Measurements from ENCODE around the gene HBP1. TPM values are rescaled to one million over a fixed set of nuclear protein-coding genes. Genes with fewer than 3 reads are reported as not detected.
"Not testable (repeated sequence)": the region's sequence is repeated elsewhere in the genome, so short reads cannot be mapped to it uniquely, and the experiment has no call there.

The HBP1 gene
- total and polyA plus RNA-seq, 9 donors, result 46.0 to 78.4 (median 59.8) TPM

- H3K4me3 ChIP-seq (ENCODE audit: low read length), result no peak overlapping the region
- no peak overlapping the region for H3K27ac ChIP-seq (ENCODE audit: low read length)
- no peaks in the 10 kb centered on the region for H3K9me3 ChIP-seq (replicated peaks; ENCODE audit: control insufficient read depth, low read depth, low read length)
- no peak for DNase-seq
- H3K4me1 ChIP-seq (ENCODE audit: control insufficient read depth, insufficient read depth, low read length), result no peaks in the 10 kb centered on the region
- no peaks in the 10 kb centered on the region for H3K36me3 ChIP-seq (ENCODE audit: control insufficient read depth, insufficient read depth, low read length)
- WGBS (ENCODE audit: insufficient coverage), result no CpG with 5 or more reads among the region's 2 CpGs
- no peaks in the 10 kb centered on the region for H3K27me3 ChIP-seq (ENCODE audit: control insufficient read depth, insufficient read depth, low read length)
These were observed 35.4 kb upstream of the HBP1 start for GRCh38 chr7:107133396-107133795.

- Histone ChIP-seq H3K27ac (ENCODE audit: low read length) (no peak overlapping the region), H3K36me3 (ENCODE audit: control insufficient read depth, insufficient read depth, low read length) (no peaks in the 10 kb centered on the region), H3K4me1 (ENCODE audit: control insufficient read depth, insufficient read depth, low read length) (no peaks in the 10 kb centered on the region), H3K9me3 (replicated peaks; ENCODE audit: control insufficient read depth, low read depth, low read length) (no peaks in the 10 kb centered on the region), H3K4me3 (ENCODE audit: low read length) (no peak overlapping the region), H3K27me3 (ENCODE audit: control insufficient read depth, insufficient read depth, low read length) (no peaks in the 10 kb centered on the region)
- WGBS (ENCODE audit: insufficient coverage), result 79% methylated on average over 7 of the region's 7 CpGs
- DNase-seq, result no peak
These were observed 29.9 kb upstream of the HBP1 start for GRCh38 chr7:107138696-107139420.

- H3K36me3 ChIP-seq (ENCODE audit: control insufficient read depth, insufficient read depth, low read length); H3K9me3 ChIP-seq (replicated peaks; ENCODE audit: control insufficient read depth, low read depth, low read length); H3K27ac ChIP-seq (ENCODE audit: low read length); H3K4me3 ChIP-seq (ENCODE audit: low read length); H3K4me1 ChIP-seq (ENCODE audit: control insufficient read depth, insufficient read depth, low read length); H3K27me3 ChIP-seq (ENCODE audit: control insufficient read depth, insufficient read depth, low read length); DNase-seq: not testable (repeated sequence)
- no CpG with 5 or more reads among the region's 5 CpGs for WGBS (ENCODE audit: insufficient coverage)
These were observed 24.9 kb upstream of the HBP1 start for GRCh38 chr7:107143875-107144274.

GRCh38 chr7:107145067-107145838 lies 23.6 kb upstream of the HBP1 start:
- Histone ChIP-seq H3K27ac (ENCODE audit: low read length) (no peak overlapping the region), H3K27me3 (ENCODE audit: control insufficient read depth, insufficient read depth, low read length) (no peaks in the 10 kb centered on the region), H3K9me3 (replicated peaks; ENCODE audit: control insufficient read depth, low read depth, low read length) (no peaks in the 10 kb centered on the region), H3K4me1 (ENCODE audit: control insufficient read depth, insufficient read depth, low read length) (no peaks in the 10 kb centered on the region), H3K4me3 (ENCODE audit: low read length) (no peak overlapping the region), H3K36me3 (ENCODE audit: control insufficient read depth, insufficient read depth, low read length) (no peaks in the 10 kb centered on the region)
- 80% methylated on average over 1 of the region's 4 CpGs for WGBS (ENCODE audit: insufficient coverage)
- no peak for DNase-seq

GRCh38 chr7:107147464-107148393 lies 21.1 kb upstream of the HBP1 start:
- H3K36me3 ChIP-seq (ENCODE audit: control insufficient read depth, insufficient read depth, low read length), result no peaks in the 10 kb centered on the region
- peak; percentile 56 for DNase-seq
- H3K27me3 ChIP-seq (ENCODE audit: control insufficient read depth, insufficient read depth, low read length), result no peaks in the 10 kb centered on the region
- no peaks in the 10 kb centered on the region for H3K4me1 ChIP-seq (ENCODE audit: control insufficient read depth, insufficient read depth, low read length)
- no peaks in the 10 kb centered on the region for H3K9me3 ChIP-seq (replicated peaks; ENCODE audit: control insufficient read depth, low read depth, low read length)
- no peak overlapping the region for H3K4me3 ChIP-seq (ENCODE audit: low read length)
- no peak overlapping the region for H3K27ac ChIP-seq (ENCODE audit: low read length)
- WGBS (ENCODE audit: insufficient coverage), result 17% methylated on average over 1 of the region's 3 CpGs

GRCh38 chr7:107148721-107149120 lies 20.1 kb upstream of the HBP1 start:
- Histone ChIP-seq H3K27ac (ENCODE audit: low read length) (no peak overlapping the region), H3K4me1 (ENCODE audit: control insufficient read depth, insufficient read depth, low read length) (no peaks in the 10 kb centered on the region), H3K4me3 (ENCODE audit: low read length) (no peak overlapping the region), H3K27me3 (ENCODE audit: control insufficient read depth, insufficient read depth, low read length) (no peaks in the 10 kb centered on the region), H3K36me3 (ENCODE audit: control insufficient read depth, insufficient read depth, low read length) (no peaks in the 10 kb centered on the region), H3K9me3 (replicated peaks; ENCODE audit: control insufficient read depth, low read depth, low read length) (no peaks in the 10 kb centered on the region)
- no CpG with 5 or more reads among the region's 2 CpGs for WGBS (ENCODE audit: insufficient coverage)
- no peak for DNase-seq

- WGBS (ENCODE audit: insufficient coverage), result no CpG with 5 or more reads among the region's 1 CpG
- DNase-seq, result no peak
- Histone ChIP-seq H3K27me3 (ENCODE audit: control insufficient read depth, insufficient read depth, low read length) (no peaks in the 10 kb centered on the region), H3K27ac (ENCODE audit: low read length) (no peak overlapping the region), H3K9me3 (replicated peaks; ENCODE audit: control insufficient read depth, low read depth, low read length) (no peaks in the 10 kb centered on the region), H3K4me3 (ENCODE audit: low read length) (no peak overlapping the region), H3K4me1 (ENCODE audit: control insufficient read depth, insufficient read depth, low read length) (no peaks in the 10 kb centered on the region), H3K36me3 (ENCODE audit: control insufficient read depth, insufficient read depth, low read length) (no peaks in the 10 kb centered on the region)
These were observed 18.9 kb upstream of the HBP1 start for GRCh38 chr7:107149863-107150262.

- H3K27me3 ChIP-seq (ENCODE audit: control insufficient read depth, insufficient read depth, low read length), result no peaks in the 10 kb centered on the region
- no peaks in the 10 kb centered on the region for H3K9me3 ChIP-seq (replicated peaks; ENCODE audit: control insufficient read depth, low read depth, low read length)
- no peak overlapping the region for H3K4me3 ChIP-seq (ENCODE audit: low read length)
- H3K27ac ChIP-seq (ENCODE audit: low read length), result no peak overlapping the region
- peak; percentile 79 for DNase-seq
- no peaks in the 10 kb centered on the region for H3K4me1 ChIP-seq (ENCODE audit: control insufficient read depth, insufficient read depth, low read length)
- no peaks in the 10 kb centered on the region for H3K36me3 ChIP-seq (ENCODE audit: control insufficient read depth, insufficient read depth, low read length)
- WGBS (ENCODE audit: insufficient coverage), result no CpG with 5 or more reads among the region's 4 CpGs
These were observed 18.3 kb upstream of the HBP1 start for GRCh38 chr7:107150375-107151073.

GRCh38 chr7:107151538-107151937 lies 17.3 kb upstream of the HBP1 start:
- no peaks in the 10 kb centered on the region for H3K4me1 ChIP-seq (ENCODE audit: control insufficient read depth, insufficient read depth, low read length)
- no peaks in the 10 kb centered on the region for H3K27me3 ChIP-seq (ENCODE audit: control insufficient read depth, insufficient read depth, low read length)
- H3K27ac ChIP-seq (ENCODE audit: low read length), result no peak overlapping the region
- no peaks in the 10 kb centered on the region for H3K9me3 ChIP-seq (replicated peaks; ENCODE audit: control insufficient read depth, low read depth, low read length)
- no peaks in the 10 kb centered on the region for H3K36me3 ChIP-seq (ENCODE audit: control insufficient read depth, insufficient read depth, low read length)
- WGBS (ENCODE audit: insufficient coverage), result 100% methylated on average over 2 of the region's 7 CpGs
- H3K4me3 ChIP-seq (ENCODE audit: low read length), result no peak overlapping the region
- no peak for DNase-seq
